ENCODE data around the gene ATRN.
"Not testable (repeated sequence)": the region's sequence is repeated elsewhere in the genome, so short reads cannot be mapped to it uniquely, and the experiment has no call there.

ATRN gene

DNA sequence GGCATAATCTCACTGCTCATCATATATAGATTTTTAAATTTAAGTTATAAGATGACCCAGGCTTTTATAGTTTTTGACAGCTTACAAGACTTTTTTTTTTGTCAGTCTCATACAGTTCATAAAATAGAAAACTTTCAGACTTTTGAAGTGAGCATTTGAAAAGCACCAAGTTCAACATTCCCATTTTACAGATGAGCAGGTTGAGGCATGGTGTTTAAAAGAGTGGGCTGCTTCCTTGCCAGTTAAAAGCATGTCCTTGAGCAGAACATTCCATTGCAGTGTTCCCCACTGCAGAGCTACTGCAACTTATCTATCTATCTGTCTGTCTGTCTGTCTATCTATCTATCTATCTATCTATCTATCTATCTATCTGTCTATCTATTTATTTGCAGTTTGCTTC, 105.5 kb downstream of the ATRN start:
- DNase-seq: no peak

DNA sequence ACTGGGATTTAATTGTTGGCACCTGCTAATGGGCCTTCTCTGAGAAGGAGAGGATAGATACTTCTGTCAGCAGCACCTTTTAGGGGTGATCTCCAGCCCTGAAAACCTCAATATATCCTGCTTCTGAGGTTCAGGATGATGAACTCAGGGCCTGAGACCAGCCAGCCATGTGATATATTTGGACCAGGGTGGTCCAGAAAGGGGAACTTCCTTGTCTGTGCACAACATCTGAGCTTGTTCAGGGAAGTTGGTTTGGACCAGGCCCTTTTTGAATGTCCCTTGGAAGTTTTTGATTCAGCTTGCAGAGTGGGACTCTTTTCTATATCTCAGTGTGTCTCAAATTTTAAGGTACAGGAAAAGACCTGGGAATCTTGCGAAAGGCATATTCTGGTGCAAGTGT, 106.5 kb downstream of the ATRN start:
- DNase-seq: no peak

DNA sequence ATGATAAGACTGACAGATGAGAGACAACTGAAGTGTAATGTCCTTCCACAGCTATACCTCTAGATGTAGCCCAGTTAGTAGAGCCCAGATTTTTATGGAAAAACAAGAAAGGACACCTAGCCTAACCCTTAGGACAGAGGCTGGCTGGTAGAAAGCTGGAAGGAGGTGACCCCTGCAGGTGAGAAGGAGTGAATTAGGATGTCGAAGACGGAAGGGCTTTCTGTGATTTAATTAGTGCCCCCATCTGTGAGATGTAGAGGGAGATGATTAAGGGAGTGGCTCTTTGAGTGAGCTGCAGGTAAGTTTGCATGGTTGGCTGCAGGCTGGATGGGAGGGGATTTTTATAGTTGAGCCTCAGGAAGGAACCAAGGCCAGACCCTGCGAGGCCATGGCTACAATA, 109.6 kb downstream of the ATRN start:
- DNase-seq: no peak

DNA sequence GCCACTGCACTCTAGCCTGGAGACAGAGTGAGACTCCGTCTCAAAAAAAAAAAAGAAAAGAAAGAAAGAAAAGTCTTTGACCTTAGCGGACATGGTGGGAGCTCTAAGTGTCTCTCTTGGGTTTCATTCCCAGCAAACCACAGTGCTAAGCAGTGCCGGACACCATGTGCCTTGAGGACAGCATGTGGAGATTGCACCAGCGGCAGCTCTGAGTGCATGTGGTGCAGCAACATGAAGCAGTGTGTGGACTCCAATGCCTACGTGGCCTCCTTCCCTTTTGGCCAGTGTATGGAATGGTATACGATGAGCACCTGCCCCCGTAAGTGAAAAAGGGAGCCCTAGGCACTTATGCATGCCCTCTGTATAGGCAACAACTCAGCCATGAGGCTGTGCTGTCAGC, 112.9 kb downstream of the ATRN start:
- no peak for DNase-seq

DNA sequence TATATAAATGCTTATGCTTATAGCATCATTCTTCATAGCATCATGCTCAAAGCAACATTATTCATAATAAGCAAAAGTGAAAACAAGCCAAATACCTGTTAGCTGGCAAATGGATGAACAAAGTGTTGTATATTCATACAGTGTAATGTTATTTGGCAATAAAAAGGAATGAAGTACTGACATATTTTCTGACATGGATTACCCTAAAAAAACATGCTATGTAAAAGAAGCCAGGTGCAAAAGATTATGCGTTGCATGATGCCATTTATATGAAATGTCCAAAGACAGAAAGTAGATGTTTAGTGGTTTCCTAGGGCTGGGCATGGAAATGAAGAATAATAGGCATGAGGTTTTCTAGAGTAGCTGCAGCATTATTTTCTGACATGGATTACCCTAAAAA, 115.3 kb downstream of the ATRN start:
- no peak for DNase-seq

DNA sequence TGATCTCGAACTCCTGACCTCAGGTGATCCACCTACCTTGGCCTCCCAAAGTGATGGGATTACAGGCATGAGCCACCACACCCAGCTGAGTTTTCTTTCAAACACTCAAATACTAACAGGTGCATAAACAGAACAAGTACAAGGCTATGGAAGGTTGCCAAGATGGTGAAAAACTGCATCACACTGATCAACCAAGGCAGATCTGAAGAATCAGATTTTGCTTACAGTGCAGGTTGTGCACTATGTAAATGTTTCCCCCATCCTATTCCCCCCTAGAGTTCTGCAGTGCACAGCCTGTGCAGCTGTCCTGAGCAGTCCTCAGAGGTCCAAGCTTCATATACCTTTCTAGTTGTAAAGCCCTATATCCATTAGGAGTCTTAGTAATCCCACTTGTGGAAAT, 119.3 kb downstream of the ATRN start:
- no peak for DNase-seq

DNA sequence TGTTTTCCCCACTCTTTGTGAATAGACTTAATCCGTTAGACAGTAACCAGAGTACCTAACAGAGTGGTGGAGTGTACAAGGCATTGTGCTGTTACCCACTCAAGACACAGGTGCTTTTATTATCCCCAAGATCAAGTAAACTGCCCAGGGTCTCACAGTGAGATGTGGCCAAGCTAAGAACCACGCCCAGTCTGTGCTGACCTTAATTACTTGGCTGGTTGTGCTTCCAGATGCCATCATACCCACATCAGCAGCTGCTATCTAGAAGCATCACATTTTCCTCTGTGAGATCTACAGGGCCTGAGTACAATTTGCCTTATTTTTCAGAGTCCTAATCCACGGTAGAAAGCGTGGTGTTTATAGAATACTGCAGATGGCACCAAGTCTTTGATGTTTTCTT, 122.1 kb downstream of the ATRN start:
- DNase-seq: no peak

DNA sequence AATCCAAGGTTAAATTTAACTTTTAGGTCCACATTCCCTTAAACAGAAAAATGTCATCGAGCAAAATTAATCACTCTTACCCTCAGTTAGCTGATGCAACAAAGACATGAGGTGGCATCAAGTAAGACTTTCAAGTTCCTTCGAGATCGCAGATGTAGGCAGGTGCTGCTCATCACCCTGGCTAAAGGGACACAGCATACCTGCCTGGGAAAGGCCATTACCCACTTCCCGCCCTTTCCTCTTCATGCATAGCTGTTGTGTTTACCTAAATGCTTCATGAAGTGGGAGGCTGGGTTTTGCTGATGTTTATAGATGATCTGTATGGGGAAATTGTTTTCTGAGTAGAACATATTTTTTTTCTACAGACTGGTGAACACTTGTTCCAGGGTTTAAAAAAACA, 124.7 kb downstream of the ATRN start:
- DNase-seq: no peak

DNA sequence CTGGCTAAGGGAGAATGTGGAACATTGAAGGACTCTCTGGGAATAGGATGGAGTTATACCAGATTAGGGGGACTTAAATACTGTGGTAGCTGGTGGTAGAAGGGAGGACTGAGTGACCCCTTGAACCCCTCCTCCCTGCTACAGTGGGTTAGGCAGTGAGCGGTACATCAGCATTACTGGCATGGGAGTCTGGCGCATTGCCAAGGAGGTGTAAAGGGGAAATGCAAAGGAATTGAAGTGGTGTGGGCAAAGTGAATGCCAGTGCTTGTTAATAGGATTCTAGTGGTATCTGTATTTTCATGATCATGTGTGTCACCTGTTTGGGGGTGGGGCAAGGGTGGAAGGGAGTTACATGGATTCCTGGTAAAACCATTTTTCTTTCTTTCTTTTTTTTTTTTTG, 132.3 kb downstream of the ATRN start:
- no peak for DNase-seq

DNA sequence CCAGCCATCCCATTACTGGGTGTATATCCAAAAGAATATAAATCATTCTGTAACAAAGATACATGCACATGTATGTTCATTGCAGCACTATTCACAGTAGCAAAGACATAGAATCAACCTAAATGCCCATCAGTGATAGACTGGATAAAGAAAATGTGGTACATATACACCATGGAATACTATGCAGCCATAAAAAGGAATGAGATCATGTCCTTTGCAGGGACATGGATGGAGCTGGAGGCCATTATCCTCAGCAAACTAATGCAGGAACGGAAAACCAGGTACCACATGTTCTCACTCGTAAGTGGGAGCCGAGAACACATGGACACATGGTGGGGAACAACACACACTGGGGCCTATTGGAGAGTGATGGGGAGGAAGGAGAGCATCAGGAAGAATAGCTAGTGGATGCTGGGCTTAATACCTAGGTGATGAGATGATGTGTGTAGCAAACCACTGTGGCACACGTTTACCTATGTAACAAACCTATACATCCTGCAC, 134.6 kb downstream of the ATRN start:
- not testable (repeated sequence) for DNase-seq

DNA sequence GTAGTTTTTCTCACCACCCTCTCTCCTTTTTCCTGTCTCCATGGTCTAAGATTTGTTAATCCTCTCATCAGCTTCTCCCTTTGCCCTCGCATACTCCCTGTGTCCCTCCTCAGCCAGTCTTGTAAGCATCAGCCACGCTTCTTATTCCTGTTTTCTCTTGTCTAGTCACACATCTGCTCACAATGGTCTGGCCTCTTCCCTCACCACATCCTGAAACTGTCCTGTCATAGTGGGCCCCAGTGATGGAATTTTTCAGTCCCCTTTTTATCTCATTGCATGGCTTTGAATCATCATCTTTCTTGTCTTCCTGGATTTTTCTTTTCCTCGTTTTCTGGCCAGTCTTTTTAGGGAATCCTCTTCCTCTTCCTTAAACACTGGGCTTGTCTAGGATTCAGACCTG, 135.2 kb downstream of the ATRN start:
- no peak for DNase-seq

DNA sequence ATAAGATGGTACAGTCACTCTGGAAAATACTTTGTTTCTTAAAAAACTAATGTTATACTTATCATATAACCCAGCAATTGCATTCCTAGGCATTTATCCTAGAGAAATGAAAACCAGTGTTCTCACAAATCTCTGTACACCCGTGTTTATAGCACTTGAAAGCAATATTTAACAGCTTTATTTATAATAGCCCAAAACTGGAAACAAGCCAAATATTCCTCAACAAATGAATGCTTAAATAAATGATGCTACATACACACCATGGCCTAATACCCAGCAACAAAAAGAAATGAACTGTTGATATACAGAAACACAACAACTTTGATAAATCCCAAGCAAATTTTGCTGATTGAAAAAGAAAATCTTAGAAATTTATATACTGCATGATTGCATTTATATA, 141.1 kb downstream of the ATRN start:
- no peak for DNase-seq

DNA sequence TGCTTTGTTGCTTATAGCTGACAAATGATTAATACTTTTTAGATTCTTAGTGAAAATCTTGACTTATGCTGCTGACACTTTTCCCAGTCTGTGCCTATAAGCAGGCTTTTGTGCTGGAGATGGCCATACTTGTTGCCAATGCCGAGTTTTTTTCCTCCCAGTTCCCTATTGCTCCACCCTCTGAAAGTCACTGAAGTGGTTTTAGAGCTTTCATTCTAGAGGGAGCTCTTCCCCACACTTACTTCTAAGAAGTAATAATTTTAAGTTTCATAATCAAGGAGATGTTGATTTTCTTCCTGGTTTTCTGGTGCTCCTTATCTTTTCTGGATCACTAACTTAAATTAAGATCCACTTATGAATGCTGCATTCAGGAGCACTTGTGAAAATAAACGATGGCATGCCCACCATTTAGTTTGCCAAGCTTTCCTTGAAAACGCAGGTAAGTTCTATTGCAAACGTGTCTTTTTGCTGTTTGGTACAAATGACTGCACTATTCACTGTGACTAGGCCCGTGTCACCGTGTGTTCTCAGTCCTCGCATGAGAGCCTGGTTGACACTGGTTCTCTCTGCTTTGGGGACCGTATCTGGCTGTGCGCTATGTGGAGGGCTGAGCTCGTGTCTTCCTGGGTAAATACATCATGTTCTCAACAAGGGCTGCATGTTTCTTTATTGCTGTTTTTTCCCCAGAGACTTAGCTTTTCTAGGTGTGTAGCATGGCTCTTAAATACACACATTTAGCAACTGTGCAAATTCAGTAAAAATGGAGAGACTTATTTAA, 142.2 kb downstream of the ATRN start:
- no peak for DNase-seq

DNA sequence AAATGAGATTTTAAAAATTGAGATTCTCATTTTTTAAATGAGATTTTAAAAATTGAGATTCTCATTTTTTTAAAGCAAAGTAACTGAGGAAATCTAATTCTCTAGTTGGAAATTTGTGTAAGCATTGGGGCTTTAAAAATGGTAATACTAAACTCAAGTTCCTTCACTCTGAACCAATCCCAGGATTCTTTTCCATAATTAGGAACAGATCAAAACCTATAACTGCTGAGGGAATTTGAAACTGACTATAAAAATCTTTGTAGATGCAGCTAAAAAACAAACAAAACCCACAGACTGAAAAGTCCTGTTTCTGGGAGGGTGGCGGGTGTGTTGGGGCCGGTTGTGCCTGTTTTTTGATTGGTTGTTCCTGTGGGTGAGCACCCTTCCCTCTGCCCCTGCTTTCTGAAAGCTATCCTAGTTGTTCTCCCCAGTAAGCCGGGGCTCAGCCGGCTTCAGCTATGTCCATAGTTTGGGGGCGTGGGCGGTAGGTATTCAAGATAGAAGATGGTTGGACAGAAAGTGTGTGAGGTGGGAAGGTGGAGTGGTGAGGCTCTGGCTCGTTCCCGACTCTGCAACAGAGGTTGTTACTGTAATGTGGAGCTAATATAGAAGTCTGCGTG, 143.1 kb downstream of the ATRN start:
- no peak for DNase-seq

DNA sequence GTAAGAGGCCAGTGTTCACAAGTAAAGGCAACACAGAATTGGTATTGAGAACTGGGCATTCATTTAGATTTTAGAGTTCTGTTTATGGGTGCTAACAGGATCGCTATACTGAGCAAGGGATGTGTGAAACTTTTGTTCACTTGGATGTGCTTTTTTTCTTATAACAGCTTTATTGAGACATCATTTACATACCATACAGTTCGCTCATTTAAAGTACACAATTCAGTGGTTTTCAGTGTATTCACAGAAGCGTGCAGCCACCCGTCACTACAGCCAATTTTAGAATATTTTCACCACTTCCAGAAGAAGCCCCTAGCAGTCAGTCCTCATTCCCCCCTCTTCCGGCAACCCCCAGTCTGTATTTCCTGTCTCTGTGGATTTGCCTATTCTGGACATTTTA, 143.6 kb downstream of the ATRN start:
- no peak for DNase-seq

DNA sequence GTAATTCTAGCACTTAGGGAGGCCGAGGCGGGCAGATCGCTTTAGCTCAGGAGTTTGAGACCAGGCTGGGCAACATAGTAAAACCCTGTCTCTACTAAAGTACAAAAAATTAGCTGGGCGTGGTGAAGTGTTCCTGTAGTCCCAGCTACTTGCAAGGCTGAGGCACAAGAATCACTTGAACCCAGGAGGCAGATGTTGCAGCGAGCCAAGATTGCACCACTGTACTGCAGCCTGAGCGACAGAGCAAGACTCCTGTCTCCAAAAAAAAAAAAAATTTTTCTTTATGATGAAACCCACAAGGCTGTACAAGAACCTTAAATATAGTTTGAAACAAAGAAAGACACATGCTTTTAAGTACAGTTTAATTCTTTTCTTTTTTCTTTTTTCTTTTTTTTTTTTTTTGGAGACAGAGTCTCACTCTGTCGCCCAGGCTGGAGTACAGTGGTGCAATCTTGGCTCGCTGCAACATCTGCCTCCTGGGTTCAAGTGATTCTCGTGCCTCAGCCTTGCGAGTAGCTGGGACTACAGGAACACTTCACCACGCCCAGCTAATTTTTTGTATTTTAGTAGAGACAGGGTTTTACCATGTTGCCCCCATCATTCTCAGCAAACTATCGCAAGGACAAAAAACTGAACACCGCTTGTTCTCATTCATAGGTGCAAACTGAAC, 144.5 kb downstream of the ATRN start:
- DNase-seq: not testable (repeated sequence)

DNA sequence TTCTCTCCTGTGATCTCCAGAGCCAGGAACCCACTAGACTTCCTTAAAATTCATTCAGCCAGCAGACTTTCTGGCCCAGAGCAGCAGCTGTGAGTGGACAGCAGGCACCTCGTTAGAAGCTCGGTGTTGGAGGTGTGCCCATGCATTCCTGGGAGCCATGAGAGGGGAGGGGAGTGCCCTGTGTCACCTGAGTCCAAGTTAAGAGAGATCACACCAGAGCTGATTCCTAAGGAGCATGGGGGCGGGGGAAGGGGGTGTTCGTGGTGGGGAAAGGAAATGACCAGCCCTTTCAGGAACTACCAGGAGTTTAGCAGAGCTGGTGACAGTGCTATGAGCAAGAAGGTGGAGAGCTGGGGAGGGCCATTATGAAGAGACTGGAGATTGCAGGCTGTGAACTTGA, 145.4 kb downstream of the ATRN start:
- no peak for DNase-seq

DNA sequence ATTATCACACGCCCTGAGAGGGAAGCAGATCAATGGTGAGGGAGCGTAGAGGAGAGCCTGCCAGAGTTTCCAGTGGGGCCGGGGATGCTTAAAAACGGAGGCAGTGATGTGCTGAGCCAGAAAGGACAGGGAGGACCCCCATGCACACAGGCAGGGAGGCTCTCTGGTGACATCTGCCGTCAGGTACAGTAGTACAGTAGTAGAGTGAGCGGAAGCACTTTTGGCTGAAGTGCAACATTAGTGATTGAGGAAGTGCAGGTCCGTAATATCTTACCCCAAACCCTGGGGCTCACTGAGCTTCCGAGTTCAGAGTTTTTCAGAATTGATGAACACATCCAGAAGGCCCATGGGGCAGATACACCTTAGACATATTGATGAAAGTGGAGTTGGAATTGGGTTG, 150.3 kb downstream of the ATRN start:
- DNase-seq: no peak

DNA sequence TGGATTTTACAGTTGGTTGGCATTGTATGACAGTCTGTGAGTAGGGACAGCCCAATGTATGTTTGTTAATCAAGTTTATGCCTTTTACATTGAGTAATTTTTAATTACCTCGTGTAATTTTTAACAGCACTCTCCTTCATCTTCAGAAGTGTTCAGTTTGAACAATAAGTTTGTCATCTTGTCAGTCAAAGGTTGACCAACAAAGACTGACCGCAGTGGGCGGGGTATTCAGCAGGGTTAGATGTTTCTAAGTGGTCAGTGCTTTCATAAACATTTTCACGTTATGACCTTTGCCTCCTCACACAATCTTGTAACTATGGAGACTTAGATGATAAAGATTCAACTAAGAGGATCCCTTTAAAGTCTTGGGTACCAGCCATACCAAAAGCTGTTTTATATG, 151.6 kb downstream of the ATRN start:
- DNase-seq: no peak

DNA sequence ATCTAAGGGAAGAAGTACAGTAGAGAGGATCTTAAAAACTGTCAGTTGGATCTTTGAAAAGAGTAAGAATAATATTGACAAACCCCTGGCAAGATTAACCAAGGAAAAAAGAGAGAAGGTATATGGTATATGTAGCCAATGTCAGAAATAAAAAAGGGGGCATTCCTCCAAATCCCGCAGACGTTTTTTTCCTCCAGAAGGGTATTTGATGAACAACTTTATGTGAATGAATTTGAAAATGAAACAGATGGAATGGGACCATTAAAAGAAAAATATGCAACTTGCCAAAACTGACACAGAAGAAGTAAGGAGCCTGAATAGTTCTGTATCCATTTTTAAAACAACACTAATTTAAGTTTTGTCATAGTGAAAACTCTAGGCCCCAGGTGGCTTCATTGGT, 156.7 kb downstream of the ATRN start:
- DNase-seq: no peak

DNA sequence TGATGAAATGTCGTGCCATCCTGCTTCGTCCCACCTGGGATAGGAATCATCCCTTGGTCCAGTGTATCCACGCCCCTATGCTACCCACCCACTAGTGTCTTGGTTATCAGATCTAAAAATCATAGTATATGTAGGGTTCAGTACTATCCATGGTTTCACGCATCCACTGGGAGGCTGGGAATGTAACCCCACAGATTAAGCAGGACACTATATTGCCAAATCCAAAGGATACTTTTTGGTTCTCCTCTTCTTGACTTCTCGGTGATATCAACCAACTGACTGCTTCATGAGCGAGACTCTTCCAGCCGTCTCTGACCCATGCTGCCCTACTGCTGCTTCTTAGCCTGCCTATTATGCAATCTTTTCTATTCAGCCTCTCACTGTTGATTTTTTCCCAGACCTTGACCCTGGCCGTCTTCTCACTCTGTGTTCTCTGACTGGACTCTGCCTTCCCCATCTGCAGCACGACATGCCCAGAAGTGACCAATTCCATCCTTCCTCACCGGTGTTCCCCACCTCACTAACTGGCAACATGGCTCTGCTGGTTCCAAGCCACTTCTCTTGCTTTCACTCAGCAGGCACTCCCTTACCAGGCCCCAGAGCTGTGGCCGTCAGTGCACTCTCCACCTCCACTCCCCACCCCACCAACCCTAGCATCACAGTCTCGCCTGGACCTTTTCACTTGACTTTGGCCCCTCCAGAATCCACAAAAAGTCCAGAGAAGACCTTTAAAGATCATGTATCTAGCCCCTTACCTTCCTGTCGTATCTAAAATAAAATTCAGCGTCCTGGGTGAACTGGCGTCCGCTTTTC, 157.9 kb downstream of the ATRN start:
- no peak for DNase-seq

DNA sequence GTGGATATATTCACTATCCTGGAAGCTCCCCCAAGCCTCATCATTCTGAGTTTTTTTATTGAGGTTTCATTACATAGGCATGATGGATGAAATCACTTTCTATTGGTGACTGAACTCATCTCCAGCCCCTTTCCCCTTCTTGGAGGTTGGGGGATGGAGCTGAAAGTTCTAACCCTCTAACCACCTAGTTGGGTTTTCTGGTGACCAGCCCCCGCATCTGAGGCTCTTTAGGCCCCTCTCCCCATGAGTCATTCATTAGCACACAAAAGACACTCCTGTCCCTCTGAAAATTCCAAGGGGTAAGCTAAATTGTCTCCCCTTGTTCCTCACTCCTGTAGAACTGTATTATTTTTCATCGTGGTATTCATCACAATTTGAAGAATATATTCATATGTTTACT, 159.1 kb downstream of the ATRN start:
- no peak for DNase-seq

DNA sequence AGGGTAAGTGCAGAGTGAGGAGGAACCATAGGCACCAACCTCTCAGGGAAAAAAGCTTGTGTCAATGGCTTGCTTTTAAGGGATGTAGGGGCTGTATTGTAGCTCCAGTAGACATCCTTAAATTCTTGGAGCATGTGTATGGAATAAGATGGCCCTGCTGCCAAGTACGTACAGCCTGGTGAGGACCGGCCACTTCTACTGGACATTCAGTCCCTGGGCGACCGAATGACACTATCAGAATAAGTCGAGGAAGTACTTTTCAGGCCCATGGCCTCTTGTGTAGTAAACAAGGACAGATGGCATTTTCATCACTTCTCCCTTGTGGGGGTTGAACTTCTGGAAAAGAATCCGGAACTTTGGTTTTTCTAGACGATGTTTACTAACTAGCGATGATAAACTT, 159.6 kb downstream of the ATRN start:
- DNase-seq: no peak
